DOHH2 (cell line): ENCODE data around the gene SCUBE3.

Experiments used
- H3F3A ChIP-seq: fragments of 200-600 bp; sonication (generic), shearing (Covaris generic); 2 replicates; pipeline ENCODE4 v1.6.0; 2016; ENCODE audit warnings: antibody characterized with exemption, mild to moderate bottlenecking; ENCODE audit not compliant: control insufficient read depth, insufficient read depth
- H3K27ac ChIP-seq: fragments of 200-600 bp; sonication (generic); 2 replicates; pipeline ENCODE4 v1.5.1; 2014; ENCODE audit warnings: low read depth, mild to moderate bottlenecking, low read length, moderate library complexity
- H3K27me3 ChIP-seq: fragments of 200-600 bp; sonication (generic); 2 replicates; pipeline ENCODE4 v1.6.1; 2014; ENCODE audit warnings: mild to moderate bottlenecking, low read length, mixed read lengths; ENCODE audit not compliant: control insufficient read depth
- H3K36me3 ChIP-seq: fragments of 200-600 bp; sonication (generic); 2 replicates; pipeline ENCODE4 v1.6.1; 2014; ENCODE audit warnings: mild to moderate bottlenecking, low read length, moderate library complexity, mixed read lengths; ENCODE audit not compliant: control insufficient read depth
- H3K4me1 ChIP-seq: fragments of 200-600 bp; sonication (generic); 2 replicates; pipeline ENCODE4 v1.6.1; 2014; ENCODE audit warnings: mild to moderate bottlenecking, low read length, mixed read lengths; ENCODE audit not compliant: control insufficient read depth
- H3K4me2 ChIP-seq: fragments of 200-600 bp; sonication (generic); 2 replicates; pipeline ENCODE4 v1.6.0; 2014; ENCODE audit warnings: mild to moderate bottlenecking, low read length, moderate library complexity
- H3K4me3 ChIP-seq: fragments of 200-600 bp; sonication (generic); 2 replicates; pipeline ENCODE4 v1.5.1; 2014; ENCODE audit warnings: mild to moderate bottlenecking, low read length, mixed read lengths
- H3K79me2 ChIP-seq: fragments of 200-600 bp; sonication (generic); 2 replicates; pipeline ENCODE4 v1.6.1; 2014; ENCODE audit warnings: mild to moderate bottlenecking, low read length, mixed read lengths; ENCODE audit not compliant: control insufficient read depth
- H3K9me2 ChIP-seq: fragments of 200-600 bp; sonication (generic); replicated peaks from 2 replicates; pipeline ENCODE4 v1.6.1; 2014; ENCODE audit warnings: mild to moderate bottlenecking, low read length, mixed read lengths; ENCODE audit not compliant: control insufficient read depth
- H3K9me3 ChIP-seq: fragments of 200-600 bp; sonication (generic); 2 replicates; pipeline ENCODE4 v1.6.1; 2014; ENCODE audit warnings: antibody characterized with exemption, low read length, mixed read lengths; ENCODE audit not compliant: control insufficient read depth, insufficient read depth
- H4K20me1 ChIP-seq: fragments of 200-600 bp; sonication (generic); 2 replicates; pipeline ENCODE4 v1.6.0; 2014; ENCODE audit warnings: low read depth, mild to moderate bottlenecking, antibody characterized with exemption, low read length, moderate library complexity; ENCODE audit not compliant: control insufficient read depth, insufficient read depth
- CTCF ChIP-seq: fragments of 200-600 bp; sonication (generic); IDR thresholded peaks from one replicate; pipeline ENCODE4 v1.5.1; 2014; ENCODE audit warnings: antibody characterized with exemption, mild to moderate bottlenecking, low read depth, low read length; ENCODE audit not compliant: poor library complexity, severe bottlenecking
- EZH2phosphoT487 ChIP-seq: fragments of 200-600 bp; sonication (generic); IDR thresholded peaks from 2 replicates; pipeline ENCODE4 v1.6.1; 2017; ENCODE audit warnings: borderline replicate concordance, mild to moderate bottlenecking, antibody characterized with exemption, low read length, moderate library complexity, mixed read lengths

The SCUBE3 gene

GRCh38 chr6:35218021-35218420 lies 4.3 kb downstream of the SCUBE3 start:
- no peaks in the 10 kb centered on the region for H3K79me2 ChIP-seq
- no peak overlapping the region for H3K4me3 ChIP-seq
- H3F3A ChIP-seq = no peaks in the 10 kb centered on the region
- no peak for TF ChIP-seq CTCF
- no peak overlapping the region for H3K4me2 ChIP-seq
- no peak overlapping the region for H3K27ac ChIP-seq
- no peaks in the 10 kb centered on the region for H3K36me3 ChIP-seq
- no peaks in the 10 kb centered on the region for H3K4me1 ChIP-seq
- H3K9me2 ChIP-seq = no peaks in the 10 kb centered on the region
- no peaks in the 10 kb centered on the region; the same call in none of the 2 replicates for H4K20me1 ChIP-seq
- no peaks in the 10 kb centered on the region for H3K9me3 ChIP-seq
- H3K27me3 ChIP-seq = peaks cover 56% of the 10 kb centered on the region

- no peaks in the 10 kb centered on the region for H3K36me3 ChIP-seq
- H3K79me2 ChIP-seq = no peaks in the 10 kb centered on the region
Observed at GRCh38 chr6:35218456-35218855, 4.7 kb downstream of the SCUBE3 start.

GRCh38 chr6:35219683-35220326 lies 6.0 kb downstream of the SCUBE3 start:
- no peaks in the 10 kb centered on the region for H3K9me3 ChIP-seq
- no peak for TF ChIP-seq EZH2phosphoT487
- TF ChIP-seq CTCF = no peak
- no peaks in the 10 kb centered on the region for H3F3A ChIP-seq
- no peak overlapping the region for H3K4me3 ChIP-seq
- H3K4me1 ChIP-seq = no peaks in the 10 kb centered on the region
- H3K36me3 ChIP-seq = no peaks in the 10 kb centered on the region
- no peaks in the 10 kb centered on the region for H3K79me2 ChIP-seq
- no peak overlapping the region for H3K4me2 ChIP-seq
- no peak overlapping the region for H3K27ac ChIP-seq
- no peaks in the 10 kb centered on the region; the same call in none of the 2 replicates for H4K20me1 ChIP-seq
- H3K27me3 ChIP-seq = peaks cover 48% of the 10 kb centered on the region
- no peaks in the 10 kb centered on the region for H3K9me2 ChIP-seq

More at GRCh38 chr6:35218456-35218855, 4.7 kb downstream of the SCUBE3 start:
- H3K4me1 ChIP-seq = no peaks in the 10 kb centered on the region
- TF ChIP-seq CTCF (no peak), EZH2phosphoT487 (no peak)
- no peaks in the 10 kb centered on the region; the same call in none of the 2 replicates for H4K20me1 ChIP-seq
- H3F3A ChIP-seq = no peaks in the 10 kb centered on the region
- H3K27me3 ChIP-seq = peaks cover 53% of the 10 kb centered on the region
- H3K9me2 ChIP-seq = no peaks in the 10 kb centered on the region
- H3K4me3 ChIP-seq = no peak overlapping the region
- H3K4me2 ChIP-seq = no peak overlapping the region
- no peak overlapping the region for H3K27ac ChIP-seq
- H3K9me3 ChIP-seq = no peaks in the 10 kb centered on the region
